ENCODE measurements around the gene AOPEP.

The AOPEP gene

DNA sequence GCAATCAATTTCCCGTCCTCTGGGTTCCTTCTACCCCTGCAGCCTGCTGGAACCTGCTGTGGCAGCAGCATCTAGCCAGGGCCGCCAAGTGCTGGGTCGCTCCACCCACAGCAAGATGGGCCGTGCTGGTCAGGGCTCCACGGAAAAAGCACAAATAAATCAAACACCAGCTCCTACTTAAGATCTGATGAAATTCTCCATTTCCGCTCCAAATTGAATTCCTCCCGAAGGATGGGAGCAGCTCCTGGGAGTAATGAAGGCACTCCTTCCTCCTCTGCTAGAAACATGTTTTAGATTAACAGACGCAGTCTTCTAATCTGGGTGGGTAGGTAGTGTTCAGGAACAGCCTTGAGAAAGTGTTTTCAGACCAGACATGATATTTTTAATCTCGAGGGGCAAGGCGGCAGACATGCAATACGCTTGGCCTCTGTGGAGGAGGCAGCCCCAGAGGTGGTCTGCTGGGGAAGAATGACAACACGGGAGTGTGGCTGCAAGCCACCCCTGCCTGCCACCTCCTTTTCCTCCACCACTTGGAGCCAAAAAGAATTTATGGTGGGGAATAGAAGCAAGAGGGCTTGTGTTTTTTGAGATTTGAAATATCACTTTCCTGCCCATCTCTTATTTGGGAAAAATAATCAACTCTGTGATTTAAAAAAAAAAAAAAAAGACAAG is 194.1 kb downstream of the AOPEP start:
- no peak for DNase-seq
- Mint-ChIP-seq H3K4me3 (no peak overlapping the region), H3K36me3 (ENCODE audit: low read depth) (peaks cover 5% of the 10 kb centered on the region), H3K9me3 (no peaks in the 10 kb centered on the region), H3K27ac (no peak overlapping the region), H3K4me1 (ENCODE audit: low read depth) (no peaks in the 10 kb centered on the region), H3K27me3 (no peaks in the 10 kb centered on the region)

GRCh38 chr9:94921092-94921471 is 194.6 kb downstream of the AOPEP start:
- Mint-ChIP-seq H3K9me3 (no peaks in the 10 kb centered on the region), H3K36me3 (ENCODE audit: low read depth) (peaks cover 5% of the 10 kb centered on the region), H3K4me1 (ENCODE audit: low read depth) (no peaks in the 10 kb centered on the region), H3K27me3 (no peaks in the 10 kb centered on the region), H3K27ac (no peak overlapping the region), H3K4me3 (no peak overlapping the region)
- no peak for DNase-seq

DNA sequence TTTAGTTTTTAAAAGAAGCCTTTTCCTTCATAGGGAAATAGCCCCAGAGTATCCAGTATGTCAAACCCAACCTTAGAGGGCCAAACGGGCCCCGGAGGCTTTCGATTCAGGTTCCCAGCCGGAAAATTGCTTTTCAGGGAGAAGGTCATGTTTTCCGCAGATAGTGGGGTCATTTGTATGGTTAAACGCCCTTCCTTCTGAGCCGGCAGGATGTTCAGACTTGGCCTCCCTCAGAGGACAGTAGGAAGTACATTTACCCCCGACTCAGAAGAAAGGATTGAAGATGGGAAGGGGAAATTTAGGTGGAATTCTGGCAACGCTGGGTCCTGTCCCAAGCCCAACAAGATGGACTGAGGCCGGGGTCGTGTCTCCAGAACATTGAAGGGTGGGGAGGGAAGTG is 195.2 kb downstream of the AOPEP start:
- Mint-ChIP-seq H3K27ac (no peak overlapping the region), H3K27me3 (no peaks in the 10 kb centered on the region), H3K4me3 (no peak overlapping the region), H3K4me1 (ENCODE audit: low read depth) (no peaks in the 10 kb centered on the region), H3K9me3 (no peaks in the 10 kb centered on the region), H3K36me3 (ENCODE audit: low read depth) (peaks cover 5% of the 10 kb centered on the region)
- DNase-seq, result no peak

- no peaks in the 10 kb centered on the region for H3K27me3 Mint-ChIP-seq
- H3K9me3 Mint-ChIP-seq, result no peaks in the 10 kb centered on the region
- DNase-seq, result no peak
- no peak overlapping the region for H3K27ac Mint-ChIP-seq
- no peaks in the 10 kb centered on the region for H3K4me1 Mint-ChIP-seq (ENCODE audit: low read depth)
- peaks cover 5% of the 10 kb centered on the region for H3K36me3 Mint-ChIP-seq (ENCODE audit: low read depth)
- no peak overlapping the region for H3K4me3 Mint-ChIP-seq
Measured at GRCh38 chr9:94922098-94922607, 195.7 kb downstream of the AOPEP start.

GRCh38 chr9:94922691-94923107 is 196.2 kb downstream of the AOPEP start:
- no peak for DNase-seq
- Mint-ChIP-seq H3K4me1 (ENCODE audit: low read depth) (no peaks in the 10 kb centered on the region), H3K27me3 (no peaks in the 10 kb centered on the region), H3K36me3 (ENCODE audit: low read depth) (peaks cover 5% of the 10 kb centered on the region), H3K9me3 (no peaks in the 10 kb centered on the region), H3K4me3 (no peak overlapping the region), H3K27ac (no peak overlapping the region)

DNA sequence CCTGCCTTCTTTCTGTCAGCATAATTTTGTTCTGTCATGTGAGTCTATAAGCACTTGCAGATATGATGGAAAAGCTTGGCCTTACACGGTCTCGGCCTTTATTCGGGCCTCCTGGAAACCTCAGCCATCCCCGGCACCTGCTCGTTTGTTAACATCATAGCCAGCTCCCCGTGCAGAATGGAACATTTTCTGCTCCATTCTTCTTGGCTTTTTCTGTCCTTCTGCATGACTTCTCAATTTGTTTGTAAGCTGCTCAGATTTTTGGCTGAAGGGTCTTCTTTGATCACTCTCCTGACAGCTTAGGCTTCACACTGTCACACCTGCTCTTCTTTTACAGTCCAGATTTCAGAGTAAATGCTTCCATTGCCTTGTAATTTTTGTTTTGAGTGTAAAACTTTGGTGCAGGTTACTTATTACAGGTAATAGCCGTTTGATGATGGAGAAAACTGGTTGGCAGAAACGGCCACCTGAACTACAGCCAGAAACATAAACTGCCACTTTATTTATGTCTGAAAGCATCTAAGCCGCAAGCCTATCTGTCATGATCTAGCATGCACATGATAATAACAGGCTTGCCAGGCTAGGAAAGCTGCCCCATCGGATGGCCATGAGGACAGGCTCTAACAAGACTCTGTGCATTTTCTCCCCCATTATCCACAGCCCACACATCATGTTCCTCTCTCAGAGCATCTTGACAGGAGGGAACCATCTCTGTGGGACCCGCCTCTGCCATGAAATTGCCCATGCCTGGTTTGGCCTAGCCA is 197.0 kb downstream of the AOPEP start:
- H3K4me1 Mint-ChIP-seq (ENCODE audit: low read depth), result no peaks in the 10 kb centered on the region
- H3K4me3 Mint-ChIP-seq, result no peak overlapping the region
- no peak overlapping the region for H3K27ac Mint-ChIP-seq
- no peaks in the 10 kb centered on the region for H3K9me3 Mint-ChIP-seq
- H3K36me3 Mint-ChIP-seq (ENCODE audit: low read depth), result peaks cover 5% of the 10 kb centered on the region
- no peaks in the 10 kb centered on the region for H3K27me3 Mint-ChIP-seq
- no peak for DNase-seq

- Mint-ChIP-seq H3K4me1 (ENCODE audit: low read depth) (no peaks in the 10 kb centered on the region), H3K9me3 (no peaks in the 10 kb centered on the region), H3K27me3 (no peaks in the 10 kb centered on the region), H3K36me3 (ENCODE audit: low read depth) (peaks cover 7% of the 10 kb centered on the region), H3K27ac (no peak overlapping the region), H3K4me3 (no peak overlapping the region)
- DNase-seq, result no peak
Measured at GRCh38 chr9:94925751-94926430, 199.4 kb downstream of the AOPEP start.

GRCh38 chr9:94926431-94926800 is 199.9 kb downstream of the AOPEP start:
- no peak for DNase-seq
- Mint-ChIP-seq H3K4me1 (ENCODE audit: low read depth) (no peaks in the 10 kb centered on the region), H3K27ac (no peak overlapping the region), H3K9me3 (no peaks in the 10 kb centered on the region), H3K36me3 (ENCODE audit: low read depth) (peaks cover 7% of the 10 kb centered on the region), H3K27me3 (no peaks in the 10 kb centered on the region), H3K4me3 (no peak overlapping the region)

- Mint-ChIP-seq H3K4me3 (no peak overlapping the region), H3K4me1 (ENCODE audit: low read depth) (no peaks in the 10 kb centered on the region), H3K36me3 (ENCODE audit: low read depth) (peaks cover 7% of the 10 kb centered on the region), H3K27me3 (no peaks in the 10 kb centered on the region), H3K27ac (no peak overlapping the region), H3K9me3 (no peaks in the 10 kb centered on the region)
- DNase-seq, result no peak
Measured at GRCh38 chr9:94927048-94927761, 200.7 kb downstream of the AOPEP start.

GRCh38 chr9:94927762-94928670 is 201.5 kb downstream of the AOPEP start:
- Mint-ChIP-seq H3K4me1 (ENCODE audit: low read depth) (no peaks in the 10 kb centered on the region), H3K27me3 (no peaks in the 10 kb centered on the region), H3K36me3 (ENCODE audit: low read depth) (peaks cover 7% of the 10 kb centered on the region), H3K27ac (no peak overlapping the region), H3K9me3 (no peaks in the 10 kb centered on the region), H3K4me3 (no peak overlapping the region)
- DNase-seq, result no peak

- no peak for DNase-seq
- H3K9me3 Mint-ChIP-seq, result no peaks in the 10 kb centered on the region
- no peaks in the 10 kb centered on the region for H3K4me1 Mint-ChIP-seq (ENCODE audit: low read depth)
- H3K27ac Mint-ChIP-seq, result no peak overlapping the region
- no peak overlapping the region for H3K4me3 Mint-ChIP-seq
- peaks cover 7% of the 10 kb centered on the region for H3K36me3 Mint-ChIP-seq (ENCODE audit: low read depth)
- no peaks in the 10 kb centered on the region for H3K27me3 Mint-ChIP-seq
Measured at GRCh38 chr9:94928691-94929368, 202.3 kb downstream of the AOPEP start.

DNA sequence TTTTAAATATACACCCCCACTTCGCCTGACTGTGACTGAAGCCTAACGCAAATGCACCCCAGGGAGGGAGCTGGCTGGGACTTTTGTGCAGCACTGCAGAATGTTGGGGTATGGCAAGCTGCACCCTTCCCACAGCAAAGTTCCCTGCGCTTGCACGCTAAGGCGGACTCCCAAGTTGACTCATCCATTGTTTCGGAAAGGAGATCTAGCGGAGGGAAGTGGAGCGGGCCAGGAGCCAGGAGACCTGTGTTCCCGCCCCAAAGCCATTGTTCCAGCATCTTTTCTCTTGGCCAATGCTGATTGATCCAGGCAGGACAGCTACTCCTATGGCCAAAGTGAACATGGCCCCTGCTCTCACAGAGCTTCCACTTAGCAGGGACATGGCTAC is 202.9 kb downstream of the AOPEP start:
- H3K9me3 Mint-ChIP-seq, result no peaks in the 10 kb centered on the region
- no peaks in the 10 kb centered on the region for H3K4me1 Mint-ChIP-seq (ENCODE audit: low read depth)
- H3K27me3 Mint-ChIP-seq, result no peaks in the 10 kb centered on the region
- no peak overlapping the region for H3K27ac Mint-ChIP-seq
- no peak for DNase-seq
- H3K36me3 Mint-ChIP-seq (ENCODE audit: low read depth), result peaks cover 7% of the 10 kb centered on the region
- no peak overlapping the region for H3K4me3 Mint-ChIP-seq

DNA sequence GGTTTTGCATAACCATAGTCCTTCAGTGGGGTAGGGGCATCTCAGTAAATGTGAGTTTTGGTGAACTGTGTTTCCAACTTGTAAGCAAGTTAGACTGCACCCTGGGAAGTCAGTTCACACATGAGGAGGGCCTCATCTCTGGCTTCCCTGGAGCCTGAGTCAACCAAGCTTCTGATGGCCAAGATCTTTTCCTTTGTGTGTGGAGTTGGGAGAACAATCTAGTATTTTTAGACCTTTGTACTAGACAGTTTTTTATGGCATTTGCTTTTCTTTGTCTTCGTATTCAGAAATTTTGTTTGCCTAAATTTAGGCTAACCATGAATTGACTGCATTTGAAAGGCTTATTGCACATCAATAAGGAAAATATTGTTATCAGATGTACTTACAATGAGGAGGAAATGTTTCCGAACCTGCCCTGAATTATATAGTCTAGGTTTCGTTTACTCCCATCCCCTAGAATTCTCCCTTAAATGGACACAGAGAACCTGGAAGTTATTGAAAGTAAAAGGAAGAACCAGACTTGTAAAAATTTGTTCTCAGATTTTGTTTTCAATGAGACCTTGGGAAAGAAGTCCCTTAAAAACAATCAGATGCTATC is 204.6 kb downstream of the AOPEP start:
- no peaks in the 10 kb centered on the region for H3K4me1 Mint-ChIP-seq (ENCODE audit: low read depth)
- no peak overlapping the region for H3K4me3 Mint-ChIP-seq
- no peak for DNase-seq

More for the DNA sequence above, 204.6 kb downstream of the AOPEP start:
- Mint-ChIP-seq H3K27ac (no peak overlapping the region), H3K9me3 (no peaks in the 10 kb centered on the region), H3K27me3 (no peaks in the 10 kb centered on the region), H3K36me3 (ENCODE audit: low read depth) (peaks cover 2% of the 10 kb centered on the region)
